RWPE2 (cell line): Measurements from ENCODE around the gene NRF1.
A peak's percentile ranks its signal among the peaks of the same experiment; 100 is the strongest.

Source experiments
- ATAC-seq: fragments of 200-7000 bp; cut with Tn5 transposase; 3 replicates; pipeline ENCODE4 v1.9.1; 2021; ENCODE audit warnings: low read depth
- DNase-seq: peaks from one replicate; pipeline ENCODE4 v3.0.0-alpha.2; 2020; ENCODE audit warnings: low spot score
- H3K27ac ChIP-seq: fragments of 450-650 bp; 2 replicates; pipeline ENCODE4 v1.5.1; 2017; ENCODE audit warnings: mild to moderate bottlenecking; ENCODE audit not compliant: poor library complexity, severe bottlenecking
- H3K27me3 ChIP-seq: fragments of 250-450 bp; sonication (Bioruptor Pico); 2 replicates; pipeline ENCODE4 v1.5.1; 2021; ENCODE audit warnings: mild to moderate bottlenecking, moderate library complexity; ENCODE audit not compliant: insufficient read depth, poor library complexity, severe bottlenecking
- H3K36me3 ChIP-seq: fragments of 250-450 bp; sonication (Bioruptor Pico); 2 replicates; pipeline ENCODE4 v1.5.1; 2020; ENCODE audit warnings: low read depth, mild to moderate bottlenecking, moderate library complexity
- H3K4me1 ChIP-seq: fragments of 250-450 bp; sonication (Bioruptor Pico); 2 replicates; pipeline ENCODE4 v1.5.1; 2021; ENCODE audit warnings: mild to moderate bottlenecking, moderate library complexity; ENCODE audit not compliant: insufficient read depth, poor library complexity, severe bottlenecking
- H3K4me3 ChIP-seq: fragments of 250-450 bp; sonication (Bioruptor Pico); 2 replicates; pipeline ENCODE4 v1.5.1; 2021; ENCODE audit warnings: mild to moderate bottlenecking, moderate library complexity; ENCODE audit not compliant: severe bottlenecking
- H3K9me3 ChIP-seq: fragments of 250-450 bp; sonication (Bioruptor Pico); 2 replicates; pipeline ENCODE4 v1.5.1; 2021; ENCODE audit warnings: mild to moderate bottlenecking, moderate library complexity; ENCODE audit not compliant: severe bottlenecking
- CTCF ChIP-seq: fragments of 450-650 bp; IDR thresholded peaks from one replicate; pipeline ENCODE4 v1.5.1; 2017; ENCODE audit warnings: mild to moderate bottlenecking, moderate library complexity; ENCODE audit not compliant: poor library complexity, severe bottlenecking

The NRF1 gene

GRCh38 chr7:129786825-129787563 is 175.5 kb downstream of the NRF1 start:
- no peak for TF ChIP-seq CTCF
- Histone ChIP-seq H3K4me3 (no peak overlapping the region), H3K27ac (no peak overlapping the region), H3K4me1 (no peaks in the 10 kb centered on the region), H3K27me3 (peaks cover 42% of the 10 kb centered on the region), H3K9me3 (no peaks in the 10 kb centered on the region), H3K36me3 (no peaks in the 10 kb centered on the region)
- ATAC-seq (no peak), DNase-seq (no peak)

- ATAC-seq (no peak), DNase-seq (no peak)
- no peak for TF ChIP-seq CTCF
- no peak overlapping the region for H3K27ac ChIP-seq
- H3K4me1 ChIP-seq = no peaks in the 10 kb centered on the region
- no peaks in the 10 kb centered on the region for H3K9me3 ChIP-seq
- H3K27me3 ChIP-seq = peaks cover 22% of the 10 kb centered on the region
- no peak overlapping the region for H3K4me3 ChIP-seq
- H3K36me3 ChIP-seq = no peaks in the 10 kb centered on the region
These were observed 177.5 kb downstream of the NRF1 start for GRCh38 chr7:129789000-129789399.

- Histone ChIP-seq H3K27me3 (peaks cover 15% of the 10 kb centered on the region), H3K9me3 (no peaks in the 10 kb centered on the region), H3K4me3 (no peak overlapping the region), H3K4me1 (no peaks in the 10 kb centered on the region), H3K27ac (no peak overlapping the region), H3K36me3 (no peaks in the 10 kb centered on the region)
- ATAC-seq (no peak), DNase-seq (no peak)
- no peak for TF ChIP-seq CTCF
These were observed 178.1 kb downstream of the NRF1 start for GRCh38 chr7:129789652-129790051.

GRCh38 chr7:129790136-129790535 is 178.6 kb downstream of the NRF1 start:
- H3K4me3 ChIP-seq = no peak overlapping the region
- no peak overlapping the region for H3K27ac ChIP-seq
- H3K4me1 ChIP-seq = no peaks in the 10 kb centered on the region
- peaks cover 10% of the 10 kb centered on the region for H3K27me3 ChIP-seq
- H3K9me3 ChIP-seq = no peaks in the 10 kb centered on the region
- no peak for DNase-seq
- H3K36me3 ChIP-seq = no peaks in the 10 kb centered on the region
- no peak for TF ChIP-seq CTCF
- peak; percentile 63 for ATAC-seq

- no peak overlapping the region for H3K4me3 ChIP-seq
- no peak overlapping the region for H3K27ac ChIP-seq
- no peaks in the 10 kb centered on the region for H3K9me3 ChIP-seq
- H3K27me3 ChIP-seq = no peaks in the 10 kb centered on the region
- H3K36me3 ChIP-seq = no peaks in the 10 kb centered on the region
- TF ChIP-seq CTCF = no peak
- no peak for ATAC-seq
- H3K4me1 ChIP-seq = no peaks in the 10 kb centered on the region
- peak; percentile 14 for DNase-seq
These were observed 181.2 kb downstream of the NRF1 start for GRCh38 chr7:129792721-129793120.
